ENCODE results near the gene ATN1.

Gene ATN1

DNA sequence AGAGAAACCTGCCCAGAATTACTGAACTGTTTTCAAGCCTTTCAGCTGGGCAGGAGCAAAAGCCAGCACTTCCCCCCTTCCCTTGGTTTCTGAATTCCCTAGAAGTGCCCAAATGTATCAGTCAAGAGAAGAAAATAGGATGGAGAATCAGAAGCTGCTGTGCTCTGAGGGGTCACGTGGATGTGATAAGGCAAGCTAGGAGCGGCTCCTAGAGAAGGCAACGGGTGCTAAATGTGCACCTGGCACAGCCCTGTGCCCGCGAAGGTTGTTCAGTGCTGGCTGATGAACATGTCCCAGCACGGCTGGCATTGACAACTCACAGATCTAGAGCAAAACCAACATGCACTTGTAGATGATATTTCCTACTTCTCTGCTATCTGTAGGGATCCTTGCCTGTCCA lies 51.3 kb downstream of the ATN1 start:
- no peak for DNase-seq

DNA sequence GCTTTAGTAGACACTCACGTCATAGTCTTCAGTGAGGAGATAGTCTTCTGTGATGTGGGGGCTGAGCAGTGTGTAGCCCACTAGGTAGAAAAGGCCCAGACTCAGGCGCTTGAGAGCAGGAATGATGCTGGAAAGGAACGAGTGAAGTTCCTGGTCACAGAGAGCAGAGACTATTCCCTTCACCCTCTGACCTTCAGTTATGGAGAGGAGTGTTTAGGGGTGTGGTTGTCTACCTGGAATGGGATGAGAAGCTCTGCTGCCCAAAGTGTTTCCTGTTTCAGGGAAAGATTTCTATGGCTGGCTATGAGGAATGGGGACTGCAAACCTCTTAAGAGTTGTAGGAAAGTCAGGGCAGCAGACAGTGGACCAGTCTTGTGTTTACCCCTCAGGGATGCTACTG lies 51.7 kb downstream of the ATN1 start:
- DNase-seq: no peak

DNA sequence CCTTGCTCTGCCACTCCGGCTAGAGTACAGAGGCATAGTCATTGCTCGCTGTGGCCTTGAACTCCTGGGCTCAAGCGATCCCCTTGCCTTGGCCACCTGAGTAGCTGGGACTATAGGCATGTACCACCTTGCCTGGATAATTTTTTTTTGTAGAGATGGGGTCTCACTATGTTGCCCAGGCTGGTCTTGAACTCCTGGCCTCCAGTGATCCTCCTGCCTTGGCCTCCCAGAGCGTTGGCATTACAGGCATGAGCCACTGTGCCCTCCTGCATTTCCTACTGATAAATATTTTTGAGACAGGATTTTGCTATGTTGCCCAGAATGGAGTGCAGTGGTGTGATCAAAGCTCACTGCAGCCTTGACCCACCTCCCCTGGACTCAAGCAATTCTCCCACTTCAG lies 52.3 kb downstream of the ATN1 start:
- DNase-seq: no peak

DNA sequence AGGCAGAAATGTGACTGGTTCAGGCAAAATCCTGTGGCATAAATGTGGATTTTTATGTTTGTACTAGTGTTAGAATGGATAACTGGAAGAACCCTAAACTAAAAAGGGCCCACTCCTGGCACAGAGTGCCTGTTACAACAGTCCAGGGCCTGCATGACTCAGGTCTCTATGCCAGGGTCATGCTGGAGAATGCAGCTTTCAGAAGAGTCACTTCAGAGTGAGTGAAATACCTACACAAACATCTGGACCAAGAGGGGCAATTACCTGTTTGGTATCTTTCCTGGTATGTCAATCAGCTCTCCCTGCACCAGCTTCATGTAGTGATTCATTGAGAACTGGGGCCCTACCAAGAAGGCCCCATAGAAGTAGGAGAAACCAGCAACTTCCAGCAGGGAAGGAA lies 53.0 kb downstream of the ATN1 start:
- no peak for DNase-seq

DNA sequence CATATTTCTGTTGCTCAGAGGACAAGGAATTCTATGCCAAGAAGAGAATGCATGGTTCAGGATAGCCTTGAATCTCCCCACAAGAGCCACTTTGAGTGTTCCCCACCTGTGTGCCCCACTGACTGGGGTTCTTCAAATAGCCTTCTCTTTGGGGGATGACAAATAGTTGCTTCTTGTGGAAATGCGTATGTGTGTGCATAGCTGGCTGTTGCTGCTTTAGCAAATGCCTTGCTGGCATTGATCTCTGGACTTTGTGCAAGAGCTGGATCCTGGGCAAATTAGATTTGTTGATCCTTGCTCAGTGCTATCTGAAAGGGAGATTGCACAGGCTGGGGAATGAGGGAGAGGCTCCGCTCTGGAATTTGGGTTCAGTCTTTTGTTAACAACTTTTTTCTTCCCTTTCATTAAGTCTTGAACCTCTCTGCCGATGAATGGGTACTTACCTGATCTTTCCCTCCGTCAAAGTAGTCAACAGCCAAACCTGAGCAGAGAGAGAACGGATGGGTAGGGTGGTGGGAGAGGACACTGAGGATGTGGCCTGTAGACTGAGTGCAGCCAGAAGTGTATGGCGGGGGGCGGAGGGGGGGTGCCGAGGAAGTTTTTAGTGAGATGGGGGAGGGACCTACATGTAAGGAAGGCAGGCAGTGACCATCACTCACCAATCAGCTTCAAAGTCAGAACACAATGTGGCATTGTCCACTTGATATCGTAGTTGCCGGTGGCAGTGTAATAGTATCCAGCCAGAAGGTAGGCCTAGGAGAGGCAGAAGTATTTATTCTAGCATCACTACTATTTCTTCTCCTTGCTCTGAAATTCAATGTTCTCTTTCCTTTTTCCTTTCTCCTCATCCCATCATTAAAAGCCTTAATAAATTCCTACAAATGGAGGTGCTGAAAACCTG lies 53.6 kb downstream of the ATN1 start:
- no peak for DNase-seq

DNA sequence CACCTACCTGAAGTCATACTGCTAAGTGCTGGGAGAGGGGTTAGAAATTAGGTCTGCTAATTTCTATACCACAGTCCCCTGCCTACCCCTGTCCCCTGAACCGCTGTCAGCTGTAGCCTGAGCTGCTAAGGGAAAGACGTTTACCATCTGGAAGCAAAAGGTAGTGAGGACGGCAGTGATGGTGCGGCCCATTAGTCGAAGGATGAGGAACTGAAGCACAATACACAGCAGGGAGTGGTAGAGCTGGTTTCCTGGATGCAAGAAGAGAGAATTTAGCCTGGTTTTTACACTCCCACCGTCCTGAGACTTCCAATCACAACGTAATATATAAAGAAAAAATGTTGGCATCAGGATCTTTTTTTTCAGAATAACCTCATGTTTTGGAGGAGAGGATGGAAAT lies 54.8 kb downstream of the ATN1 start:
- DNase-seq: no peak

DNA sequence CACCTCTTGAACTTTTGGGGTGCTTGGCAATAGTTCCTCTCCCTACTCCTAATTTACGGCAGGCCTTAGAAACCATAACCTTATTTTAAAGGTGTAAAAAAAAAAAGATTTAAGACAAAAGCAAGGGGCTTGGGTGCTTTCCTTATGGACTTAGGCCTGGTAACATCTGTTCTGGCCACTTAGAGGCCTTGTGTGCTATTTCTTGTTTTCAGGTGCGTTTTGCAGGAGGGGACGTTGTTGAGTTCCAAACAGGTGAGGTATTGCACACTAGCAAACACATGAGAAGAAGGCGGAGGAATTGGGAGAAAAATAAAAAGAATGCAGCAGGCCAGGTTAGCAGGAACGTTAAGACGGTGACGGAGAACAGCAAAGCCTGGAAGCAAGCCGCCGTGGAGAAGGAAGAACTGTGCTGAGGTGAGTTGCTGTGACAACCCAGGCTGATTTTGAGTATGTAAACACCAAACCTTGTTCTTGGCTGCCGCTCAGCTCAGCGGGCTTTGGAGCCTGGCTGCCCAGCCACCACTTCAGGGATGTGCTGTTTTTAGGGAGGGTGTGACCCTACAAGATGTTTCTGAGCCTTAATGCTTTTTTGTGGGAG lies 60.3 kb downstream of the ATN1 start:
- DNase-seq: no peak

Measured in stimulated activated CD8-positive, alpha-beta memory T cell treated with anti-CD3 and anti-CD28 coated beads, Interleukin-4, amount 100 ng/mL, for 48 hours (primary cell).